Measurements from ENCODE around the gene BOLA3. TPM values are rescaled to one million over a fixed set of nuclear protein-coding genes. Genes with fewer than 3 reads are reported as not detected.

The BOLA3 gene
- total and polyA plus RNA-seq, 5 experiments from 2014 or later: 13.3 to 78.5 (median 59.9) TPM

Other genes starting within 250 kb of the BOLA3 start
- 10 to 100 TPM; 70.3 to 72.3 TPM for gene DGUOK, start 221.0 kb downstream of the BOLA3 start, total RNA-seq
- gene DGUOK, start 221.0 kb downstream of the BOLA3 start, polyA plus RNA-seq: 100 to 1,000 TPM; 207 to 219 (median 215) TPM
- gene TET3, start 163.0 kb downstream of the BOLA3 start, total RNA-seq: 10 to 100 TPM; 30.1 to 30.5 TPM
- gene TET3, start 163.0 kb downstream of the BOLA3 start, polyA plus RNA-seq: 1 to 10 TPM in 1 of 3 donors, under 1 TPM in 2; 0.46 to 1.0 (median 0.61) TPM
- 100 to 1,000 TPM; 137 to 160 TPM for gene MOB1A, start 31.0 kb upstream of the BOLA3 start, total RNA-seq
- 100 to 1,000 TPM; 111 to 152 (median 145) TPM for gene MOB1A, start 31.0 kb upstream of the BOLA3 start, polyA plus RNA-seq
- gene MTHFD2, start 50.7 kb upstream of the BOLA3 start, total RNA-seq: 10 to 100 TPM; 37.3 to 38.1 TPM
- gene MTHFD2, start 50.7 kb upstream of the BOLA3 start, polyA plus RNA-seq: 1 to 10 TPM; 4.8 to 5.9 (median 5.4) TPM
- 10 to 100 TPM; 12.7 to 15.1 TPM for gene SLC4A5, start 195.5 kb upstream of the BOLA3 start, total RNA-seq
- 1 to 10 TPM in 2 of 3 donors, under 1 TPM in 1; 0.46 to 1.5 (median 1.5) TPM for gene SLC4A5, start 195.5 kb upstream of the BOLA3 start, polyA plus RNA-seq
- 100 to 1,000 TPM in 1 of 2 experiments, 10 to 100 TPM in 1; 97.5 to 108 TPM for gene DCTN1, start 232.4 kb upstream of the BOLA3 start, total RNA-seq
- gene DCTN1, start 232.4 kb upstream of the BOLA3 start, polyA plus RNA-seq: 10 to 100 TPM; 55.0 to 80.1 (median 68.7) TPM